ENCODE measurements around the gene PNLIP. TPM values are rescaled to one million over a fixed set of nuclear protein-coding genes. Genes with fewer than 3 reads are reported as not detected.

PNLIP gene
- total and polyA plus RNA-seq, 8 donors: 1,789 to 39,320 (median 9,967) TPM

DNA sequence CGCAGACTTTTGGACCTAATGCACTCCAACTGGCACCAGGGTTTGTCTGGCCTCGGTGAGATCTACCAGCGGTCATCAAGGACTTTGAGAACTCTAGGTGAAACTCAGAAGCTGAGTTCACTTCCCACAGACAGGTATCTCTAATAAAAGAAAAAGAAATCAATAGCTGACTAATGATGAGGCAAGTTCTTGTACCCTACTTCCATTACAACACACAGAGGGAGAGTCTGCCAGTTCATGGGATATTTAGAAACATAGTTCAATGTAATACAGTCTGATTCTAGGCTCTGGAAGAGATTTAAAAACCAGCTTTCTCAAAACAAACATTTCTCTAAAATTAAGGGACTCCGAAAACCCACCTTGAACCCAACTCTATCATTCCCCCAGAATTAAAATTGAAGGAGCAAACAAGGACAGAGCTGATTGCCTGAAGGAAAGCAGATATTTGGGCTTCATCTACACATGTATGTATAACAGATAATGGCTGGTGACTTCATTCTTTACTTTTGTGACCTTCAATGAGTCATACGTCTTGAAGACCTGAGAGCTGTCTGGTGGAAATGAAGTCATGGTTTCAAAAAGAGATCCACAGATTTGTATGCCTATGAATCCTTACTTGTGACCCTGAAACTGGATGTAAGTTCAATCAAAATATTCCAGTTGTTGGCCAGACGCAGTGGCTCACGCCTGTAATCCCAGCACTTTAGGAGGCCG is 42.3 kb downstream of the PNLIP start:
- peaks cover 0 to 14% (median 0%) of the 10 kb centered on the region in 3 donors for H3K36me3 ChIP-seq
- H3K27ac ChIP-seq: peak overlapping the region in 3 of 4 donors; percentile 60 to 95 (median 84)
- FAIRE-seq (no peak), ATAC-seq (peak in 2 of 4 donors; percentile 6 to 16), DNase-seq (peak in 3 of 6 donors; percentile 9 to 44 (median 25))
- no peak overlapping the region for H3K4me3 ChIP-seq
- 69 to 70% methylated on average over 8 of the region's 8 CpGs for WGBS, 2 donors
- TF ChIP-seq CTCF (IDR thresholded peaks at IDR 0.05): no peak
- no peaks in the 10 kb centered on the region for H3K27me3 ChIP-seq
- peaks cover 8 to 18% (median 13%) of the 10 kb centered on the region in 3 donors for H3K4me1 ChIP-seq
- no peaks in the 10 kb centered on the region for H3K9me3 ChIP-seq
- intact Hi-C loops (cut with DNase I): no loop called here

DNA sequence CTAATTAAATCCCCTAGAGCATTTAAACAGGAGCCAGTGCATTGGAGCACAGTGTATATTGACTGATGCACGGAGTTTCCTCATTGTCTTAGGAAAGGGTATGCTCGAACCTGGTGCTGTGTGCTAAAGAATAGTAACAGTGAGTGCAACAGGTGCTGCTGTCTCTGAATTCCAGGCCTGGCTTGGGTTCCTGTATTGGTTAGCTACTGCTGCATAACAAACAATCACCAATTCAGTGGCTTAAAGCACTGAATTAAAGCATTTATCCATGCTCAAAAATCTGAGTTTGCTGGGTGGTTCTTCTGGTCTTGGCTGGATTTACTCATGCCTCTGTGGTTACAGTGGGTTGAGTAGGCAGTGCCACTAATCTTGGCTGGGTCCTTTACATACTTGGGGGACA is 43.3 kb downstream of the PNLIP start:
- no peaks in the 10 kb centered on the region for H3K9me3 ChIP-seq
- 80 to 84% methylated on average over 2 of the region's 2 CpGs for WGBS, 2 donors
- no peak overlapping the region for H3K4me3 ChIP-seq
- FAIRE-seq: no peak
- no peaks in the 10 kb centered on the region for H3K27me3 ChIP-seq
- H3K27ac ChIP-seq: peak overlapping the region in 3 of 4 donors; percentile 60 to 95 (median 84)
- no peak for TF ChIP-seq CTCF (IDR thresholded peaks at IDR 0.05)
- H3K36me3 ChIP-seq: peaks cover 0 to 19% (median 0%) of the 10 kb centered on the region in 3 donors
- intact Hi-C loops (cut with DNase I): no loop called here
- no peak for ATAC-seq
- H3K4me1 ChIP-seq: peaks cover 8 to 18% (median 13%) of the 10 kb centered on the region in 3 donors
- DNase-seq: peak in 1 of 6 donors; percentile 11

- FAIRE-seq: no peak
- H3K4me1 ChIP-seq: peaks cover 8 to 22% (median 13%) of the 10 kb centered on the region in 3 donors
- TF ChIP-seq CTCF (IDR thresholded peaks at IDR 0.05): no peak
- ATAC-seq: peak; percentile 57 to 70 (median 64)
- intact Hi-C loops (cut with DNase I): loop anchor here in 1 of 3 donors (5.0 kb wide), 1 partner anchor 48 kb away; no protein-coding TSS in a partner anchor
- 14 to 23% methylated on average over 2 of the region's 2 CpGs for WGBS, 2 donors
- H3K9me3 ChIP-seq: no peaks in the 10 kb centered on the region
- H3K27ac ChIP-seq: peak overlapping the region; percentile 91 to 95 (median 94)
- peaks cover 0 to 25% (median 0%) of the 10 kb centered on the region in 3 donors for H3K36me3 ChIP-seq
- peak overlapping the region in 2 of 4 donors; percentile 46 to 52 for H3K4me3 ChIP-seq
- H3K27me3 ChIP-seq: no peaks in the 10 kb centered on the region
- peak in 4 of 6 donors; percentile 59 to 88 (median 84) for DNase-seq
Measured at GRCh38 chr10:116589926-116590325, 44.2 kb downstream of the PNLIP start.

DNA sequence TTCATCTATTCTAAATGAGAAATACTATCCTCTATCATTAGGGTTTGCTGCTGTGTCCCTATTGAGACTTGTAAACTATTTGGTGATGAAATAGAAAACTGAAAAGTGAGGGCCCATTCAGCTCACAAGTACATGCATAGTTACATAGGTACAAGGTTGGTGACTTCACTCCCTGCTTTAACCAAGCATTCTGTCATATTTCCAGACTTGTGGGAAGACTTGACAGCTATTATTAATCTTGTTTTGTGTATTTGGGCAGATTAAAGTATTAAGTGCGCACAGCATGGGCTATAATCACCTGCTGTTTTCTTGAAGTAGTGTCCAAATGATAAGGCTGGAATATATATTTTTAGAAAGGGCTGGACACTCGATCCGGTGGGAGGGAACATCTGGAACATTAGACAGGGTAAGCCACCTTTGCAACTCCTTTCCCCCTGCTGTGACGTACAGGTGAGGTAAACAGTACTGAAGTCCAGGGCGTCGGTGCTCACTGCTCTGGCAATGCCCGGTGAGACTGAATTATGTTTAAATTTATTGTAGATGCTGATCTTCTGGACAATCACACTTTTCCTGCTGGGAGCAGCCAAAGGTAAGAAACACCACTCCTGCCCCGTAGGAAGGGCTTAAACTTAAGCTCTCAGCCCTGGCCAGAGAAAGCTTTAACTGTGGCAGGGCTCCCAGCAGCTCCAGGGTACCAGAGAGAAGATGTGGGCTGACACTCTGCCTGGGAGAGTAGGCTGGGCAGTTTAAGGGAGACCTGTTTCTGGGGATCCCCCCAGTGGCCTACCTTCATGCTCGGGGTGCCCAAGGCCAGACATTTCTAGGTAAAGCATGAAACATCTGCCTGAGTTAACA is 45.1 kb downstream of the PNLIP start, which contains the start of gene PNLIPRP1:
TSS of gene PNLIPRP1 (plus strand) at position 370 of the 855 bp plus-strand sequence. CDS start at position 541, 171 bp downstream.
- Histone ChIP-seq H3K27ac (peak within 1 kb of the TSS; percentile 91 to 95 (median 94)), H3K27me3 (no peaks in the 10 kb centered on the region), H3K4me3 (peak within 1 kb of the TSS; percentile 36 to 52 (median 42)), H3K9me3 (no peaks in the 10 kb centered on the region), H3K36me3 (peaks cover 0 to 28% (median 0%) of the 10 kb centered on the region in 3 donors), H3K4me1 (peaks cover 8 to 22% (median 13%) of the 10 kb centered on the region in 3 donors)
- ATAC-seq: peak; percentile 48 to 65 (median 62)
- WGBS, 2 donors: 33 to 38% methylated on average over 9 of the region's 9 CpGs
- intact Hi-C loops (cut with DNase I): loop anchor here in 1 of 3 donors (5.0 kb wide), 1 partner anchor 49 kb away; no protein-coding TSS in a partner anchor
- FAIRE-seq: no peak
- DNase-seq: peak in 4 of 6 donors; percentile 67 to 86 (median 83)
- no peak for TF ChIP-seq CTCF (IDR thresholded peaks at IDR 0.05)
